GM21390 (cell line): ENCODE results near the gene PMS1.
"Not testable (repeated sequence)": the region's sequence is repeated elsewhere in the genome, so short reads cannot be mapped to it uniquely, and the experiment has no call there.

Source experiments
- ATAC-seq: cut with Tn5 transposase; IDR thresholded peaks from one replicate; pipeline ENCODE4 v1.9.1; 2021; ENCODE audit not compliant: unreplicated experiment

Gene PMS1

GRCh38 chr2:189860161-189860560 is 75.9 kb downstream of the PMS1 start:
- no peak for ATAC-seq

GRCh38 chr2:189862751-189863150 is 78.5 kb downstream of the PMS1 start:
- no peak for ATAC-seq

GRCh38 chr2:189865826-189866225 is 81.6 kb downstream of the PMS1 start:
- no peak for ATAC-seq

GRCh38 chr2:189866296-189866695 is 82.0 kb downstream of the PMS1 start:
- ATAC-seq = no peak

GRCh38 chr2:189868896-189869295 is 84.6 kb downstream of the PMS1 start:
- no peak for ATAC-seq

GRCh38 chr2:189870381-189871085 is 86.3 kb downstream of the PMS1 start:
- peak; percentile 68 for ATAC-seq

- no peak for ATAC-seq
These were observed 89.4 kb downstream of the PMS1 start for GRCh38 chr2:189873696-189874095.

- no peak for ATAC-seq
These were observed 90.5 kb downstream of the PMS1 start for GRCh38 chr2:189874586-189875320.

GRCh38 chr2:189876271-189876670 is 92.0 kb downstream of the PMS1 start:
- ATAC-seq = no peak

GRCh38 chr2:189879716-189880081 is 95.4 kb downstream of the PMS1 start:
- ATAC-seq = no peak

- ATAC-seq = no peak
These were observed 96.2 kb downstream of the PMS1 start for GRCh38 chr2:189880429-189880828.

- ATAC-seq = no peak
These were observed 96.7 kb downstream of the PMS1 start for GRCh38 chr2:189880832-189881492.

- ATAC-seq = no peak
These were observed 101.1 kb downstream of the PMS1 start for GRCh38 chr2:189885368-189885767.

- ATAC-seq = not testable (repeated sequence)
These were observed 108.5 kb downstream of the PMS1 start for GRCh38 chr2:189892546-189893294.

GRCh38 chr2:189896809-189897208 is 112.6 kb downstream of the PMS1 start:
- no peak for ATAC-seq

- ATAC-seq = no peak
These were observed 114.9 kb downstream of the PMS1 start for GRCh38 chr2:189899101-189899500.

- ATAC-seq = no peak
These were observed 116.5 kb downstream of the PMS1 start for GRCh38 chr2:189900726-189901125.

GRCh38 chr2:189901664-189902063 is 117.4 kb downstream of the PMS1 start:
- no peak for ATAC-seq

GRCh38 chr2:189913821-189914220 is 129.6 kb downstream of the PMS1 start:
- no peak for ATAC-seq

GRCh38 chr2:189916651-189917050 is 132.4 kb downstream of the PMS1 start:
- no peak for ATAC-seq
